Measurements from ENCODE around the gene ETV3. TPM values are rescaled to one million over a fixed set of nuclear protein-coding genes. Genes with fewer than 3 reads are reported as not detected.

ETV3 gene
- total RNA-seq, 1 experiment from 2014 or later, result 22.2 TPM

- no TSS peak for BruUV-seq (replicated peaks)
- no peaks in the 10 kb centered on the region for H3K36me3 ChIP-seq (ENCODE audit: control insufficient read depth, insufficient read depth, low read length)
- H3K27ac ChIP-seq (ENCODE audit: low read length), result no peak overlapping the region
- in situ Hi-C loops (cut with HindIII; ENCODE audit: low pct_unique_long_range_greater_than_20kb, low sequenced_read_pairs), result no loop called here
- POLR2A ChIA-PET, result no interaction called here
- H3K9me3 ChIP-seq (ENCODE audit: control insufficient read depth, insufficient read depth, low read depth, low read length), result no peaks in the 10 kb centered on the region
- TF ChIP-seq POLR2AphosphoS5 (IDR thresholded peaks at IDR 0.05; ENCODE audit: low read depth, low read length) (no peak), SIN3A (IDR thresholded peaks at IDR 0.05; ENCODE audit: borderline replicate concordance, insufficient read depth, low read depth, low read length) (no peak), CTCF (IDR thresholded peaks at IDR 0.05) (no peak), REST (IDR thresholded peaks at IDR 0.05; ENCODE audit: insufficient read depth in 1 of 2, low read depth in 2 of 2, low read length in 1 of 2) (no peak), TCF7L2 (IDR thresholded peaks at IDR 0.05; ENCODE audit: low read depth, low read length) (no peak)
- H3K4me3 ChIP-seq (ENCODE audit: low read depth in 2 of 2, low read length in 2 of 2), result no peak overlapping the region
- CTCF ChIA-PET, result interaction anchor here (0.5 to 0.8 kb wide), 3 partner anchors 13 to 75 kb away, joined by 3 to 5 read pairs (median 4); no protein-coding TSS in a partner anchor
- intact Hi-C loops (cut with micrococcal nuclease; ENCODE audit: unreplicated experiment), result no loop called here
- no peaks in the 10 kb centered on the region for H3K27me3 ChIP-seq (ENCODE audit: control insufficient read depth, insufficient read depth, low read length)
- ATAC-seq (no peak), DNase-seq (ENCODE audit: low read depth, low spot score) (no peak)
- peaks cover 5% of the 10 kb centered on the region; the same call in 1 of the 2 replicates for H3K4me1 ChIP-seq (ENCODE audit: control insufficient read depth, insufficient read depth, low read length)
Observed at GRCh38 chr1:157103268-157103667, 34.9 kb downstream of the ETV3 start.

GRCh38 chr1:157101149-157101548 lies 37.0 kb downstream of the ETV3 start:
- no peaks in the 10 kb centered on the region for H3K27me3 ChIP-seq (ENCODE audit: control insufficient read depth, insufficient read depth, low read length)
- no peak overlapping the region for H3K27ac ChIP-seq (ENCODE audit: low read length)
- no peak for DNase-seq (ENCODE audit: low read depth, low spot score)
- H3K36me3 ChIP-seq (ENCODE audit: control insufficient read depth, insufficient read depth, low read length), result no peaks in the 10 kb centered on the region
- no peak for ATAC-seq
- POLR2A ChIA-PET, result no interaction called here
- H3K4me1 ChIP-seq (ENCODE audit: control insufficient read depth, insufficient read depth, low read length), result peaks cover 2% of the 10 kb centered on the region; the same call in 1 of the 2 replicates
- intact Hi-C loops (cut with micrococcal nuclease; ENCODE audit: unreplicated experiment), result no loop called here
- no peak overlapping the region for H3K4me3 ChIP-seq (ENCODE audit: low read depth in 2 of 2, low read length in 2 of 2)
- TF ChIP-seq SIN3A (IDR thresholded peaks at IDR 0.05; ENCODE audit: borderline replicate concordance, insufficient read depth, low read depth, low read length) (no peak), REST (IDR thresholded peaks at IDR 0.05; ENCODE audit: insufficient read depth in 1 of 2, low read depth in 2 of 2, low read length in 1 of 2) (no peak), TCF7L2 (IDR thresholded peaks at IDR 0.05; ENCODE audit: low read depth, low read length) (no peak), CTCF (IDR thresholded peaks at IDR 0.05) (no peak), POLR2AphosphoS5 (IDR thresholded peaks at IDR 0.05; ENCODE audit: low read depth, low read length) (no peak)
- in situ Hi-C loops (cut with HindIII; ENCODE audit: low pct_unique_long_range_greater_than_20kb, low sequenced_read_pairs), result no loop called here
- no peaks in the 10 kb centered on the region for H3K9me3 ChIP-seq (ENCODE audit: control insufficient read depth, insufficient read depth, low read depth, low read length)
- no TSS peak for BruUV-seq (replicated peaks)
- CTCF ChIA-PET, result no interaction called here

Data from Panc1 (cell line).